DOHH2 (cell line): ENCODE results near the gene RPAP2.

Experiments
- EZH2phosphoT487 ChIP-seq: fragments of 200-600 bp; sonication (generic); IDR thresholded peaks from 2 replicates; pipeline ENCODE4 v1.6.1; 2017; ENCODE audit warnings: borderline replicate concordance, mild to moderate bottlenecking, antibody characterized with exemption, low read length, moderate library complexity, mixed read lengths
- TF ChIP-seq, protein P1 (sequence below): fragments of 200-600 bp; sonication (generic); IDR thresholded peaks from one replicate; pipeline ENCODE4 v1.5.1; 2014; ENCODE audit warnings: antibody characterized with exemption, mild to moderate bottlenecking, low read depth, low read length; ENCODE audit not compliant: poor library complexity, severe bottlenecking

DNA sequence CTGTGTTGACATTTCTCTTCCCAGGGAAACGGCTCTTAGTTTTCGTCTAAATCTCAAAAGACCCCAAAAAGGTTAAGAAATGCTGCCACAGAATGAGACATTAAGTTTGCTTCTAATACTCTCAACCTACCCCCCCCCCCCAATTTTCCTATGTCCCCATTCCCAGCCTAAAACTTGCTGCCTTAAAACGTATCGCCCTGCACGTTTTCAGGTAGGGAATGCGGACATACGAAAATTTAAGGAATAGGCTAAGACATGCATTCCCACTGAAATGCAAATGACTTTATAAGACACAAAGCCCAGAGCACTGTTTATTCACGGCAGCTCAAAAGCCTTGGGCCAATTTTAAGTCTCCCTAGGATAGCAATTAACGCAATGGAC lies 142.4 kb downstream of the RPAP2 start:
- TF ChIP-seq, protein P1, sequence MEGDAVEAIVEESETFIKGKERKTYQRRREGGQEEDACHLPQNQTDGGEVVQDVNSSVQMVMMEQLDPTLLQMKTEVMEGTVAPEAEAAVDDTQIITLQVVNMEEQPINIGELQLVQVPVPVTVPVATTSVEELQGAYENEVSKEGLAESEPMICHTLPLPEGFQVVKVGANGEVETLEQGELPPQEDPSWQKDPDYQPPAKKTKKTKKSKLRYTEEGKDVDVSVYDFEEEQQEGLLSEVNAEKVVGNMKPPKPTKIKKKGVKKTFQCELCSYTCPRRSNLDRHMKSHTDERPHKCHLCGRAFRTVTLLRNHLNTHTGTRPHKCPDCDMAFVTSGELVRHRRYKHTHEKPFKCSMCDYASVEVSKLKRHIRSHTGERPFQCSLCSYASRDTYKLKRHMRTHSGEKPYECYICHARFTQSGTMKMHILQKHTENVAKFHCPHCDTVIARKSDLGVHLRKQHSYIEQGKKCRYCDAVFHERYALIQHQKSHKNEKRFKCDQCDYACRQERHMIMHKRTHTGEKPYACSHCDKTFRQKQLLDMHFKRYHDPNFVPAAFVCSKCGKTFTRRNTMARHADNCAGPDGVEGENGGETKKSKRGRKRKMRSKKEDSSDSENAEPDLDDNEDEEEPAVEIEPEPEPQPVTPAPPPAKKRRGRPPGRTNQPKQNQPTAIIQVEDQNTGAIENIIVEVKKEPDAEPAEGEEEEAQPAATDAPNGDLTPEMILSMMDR = no peak
- TF ChIP-seq EZH2phosphoT487 = no peak
